MM.1S (cell line): Measurements from ENCODE around the gene NEGR1.

ENCODE experiments used
- DNase-seq: peaks from one replicate; pipeline ENCODE4 v3.0.0-alpha.2; 2015
- H2AFZ ChIP-seq: fragments of 300-600 bp; sonication (generic); 2 replicates; pipeline ENCODE4 v1.6.0; 2016; ENCODE audit warnings: antibody characterized with exemption, low read length
- H3F3A ChIP-seq: fragments of 300-600 bp; sonication (generic); 2 replicates; pipeline ENCODE4 v1.6.1; 2016; ENCODE audit warnings: mild to moderate bottlenecking, antibody characterized with exemption, low read length, moderate library complexity, mixed read lengths; ENCODE audit not compliant: insufficient read depth
- H3K27ac ChIP-seq: fragments of 300-600 bp; sonication (generic); 2 replicates; pipeline ENCODE4 v1.5.1; 2016; ENCODE audit warnings: mild to moderate bottlenecking, low read length
- H3K27me3 ChIP-seq: fragments of 300-600 bp; sonication (generic); replicated peaks from 2 replicates; pipeline ENCODE4 v1.6.0; 2016; ENCODE audit warnings: low read length; ENCODE audit not compliant: insufficient read depth
- H3K36me3 ChIP-seq: fragments of 300-600 bp; sonication (generic); replicated peaks from 2 replicates; pipeline ENCODE4 v1.6.1; 2016; ENCODE audit warnings: mild to moderate bottlenecking, low read length, mixed read lengths; ENCODE audit not compliant: insufficient read depth
- H3K4me1 ChIP-seq: fragments of 300-600 bp; sonication (generic); 2 replicates; pipeline ENCODE4 v1.6.1; 2016; ENCODE audit warnings: low read length, mixed read lengths
- H3K4me2 ChIP-seq: fragments of 300-600 bp; sonication (generic); 2 replicates; pipeline ENCODE4 v1.6.0; 2016; ENCODE audit warnings: low read depth, low read length
- H3K4me3 ChIP-seq: fragments of 300-600 bp; sonication (generic); 2 replicates; pipeline ENCODE4 v1.5.1; 2016; ENCODE audit warnings: low read length, mixed read lengths
- H3K79me2 ChIP-seq: fragments of 300-600 bp; sonication (generic); 2 replicates; pipeline ENCODE4 v1.6.1; 2016; ENCODE audit warnings: mixed run types, low read length, mixed read lengths
- H3K9ac ChIP-seq: fragments of 300-600 bp; sonication (generic); 2 replicates; pipeline ENCODE4 v1.6.1; 2016; ENCODE audit warnings: low read length, mixed read lengths
- H3K9me2 ChIP-seq: fragments of 300-600 bp; sonication (generic); replicated peaks from 2 replicates; pipeline ENCODE4 v1.6.1; 2016; ENCODE audit warnings: mild to moderate bottlenecking, low read length, mixed read lengths; ENCODE audit not compliant: insufficient read depth
- H3K9me3 ChIP-seq: fragments of 300-600 bp; sonication (generic); replicated peaks from 2 replicates; pipeline ENCODE4 v1.6.1; 2016; ENCODE audit warnings: mild to moderate bottlenecking, low read length, mixed read lengths; ENCODE audit not compliant: insufficient read depth
- H4K20me1 ChIP-seq: fragments of 300-600 bp; sonication (generic); 2 replicates; pipeline ENCODE4 v1.6.1; 2016; ENCODE audit warnings: mild to moderate bottlenecking, low read length, moderate library complexity, mixed read lengths; ENCODE audit not compliant: insufficient read depth
- CTCF ChIP-seq: fragments of 300-600 bp; sonication (generic); IDR thresholded peaks from 2 replicates; pipeline ENCODE4 v1.5.1; 2016; ENCODE audit warnings: antibody characterized with exemption, low read length, mixed read lengths
- EZH2 ChIP-seq: fragments of 300-600 bp; sonication (generic); optimal IDR thresholded peaks from 2 replicates; pipeline ENCODE3; 2017; ENCODE audit warnings: low read depth, mild to moderate bottlenecking, antibody characterized with exemption, low read length, mixed read lengths
- EZH2phosphoT487 ChIP-seq: fragments of 300-600 bp; sonication (generic); IDR thresholded peaks from 2 replicates; pipeline ENCODE4 v1.6.1; 2018; ENCODE audit warnings: antibody characterized with exemption, low read length

The NEGR1 gene

GRCh38 chr1:71566413-71566812 lies 715.9 kb downstream of the NEGR1 start:
- Histone ChIP-seq H3K36me3 (no peaks in the 10 kb centered on the region), H3K9me3 (no peaks in the 10 kb centered on the region), H3K9me2 (no peaks in the 10 kb centered on the region), H3K4me2 (no peak overlapping the region), H3K9ac (no peak overlapping the region), H4K20me1 (no peaks in the 10 kb centered on the region), H3K79me2 (no peaks in the 10 kb centered on the region), H3K4me3 (no peak overlapping the region), H2AFZ (no peak overlapping the region), H3K27ac (no peak overlapping the region), H3K27me3 (no peaks in the 10 kb centered on the region), H3F3A (no peaks in the 10 kb centered on the region), H3K4me1 (0 out of 2 replicates have a peak, but pooled peaks cover 4% of the 10 kb centered on the region)
- DNase-seq, result no peak
- no peak for TF ChIP-seq CTCF
- TF ChIP-seq EZH2, result no peak
- TF ChIP-seq EZH2phosphoT487, result no peak

GRCh38 chr1:71565831-71566230 lies 716.5 kb downstream of the NEGR1 start:
- no peaks in the 10 kb centered on the region for H3K9me3 ChIP-seq
- TF ChIP-seq EZH2, result no peak
- no peak for TF ChIP-seq CTCF
- no peak for TF ChIP-seq EZH2phosphoT487
- no peak overlapping the region for H3K4me3 ChIP-seq
- H3F3A ChIP-seq, result no peaks in the 10 kb centered on the region
- no peak overlapping the region for H3K4me2 ChIP-seq
- 0 out of 2 replicates have a peak, but pooled peaks cover 4% of the 10 kb centered on the region for H3K4me1 ChIP-seq
- no peaks in the 10 kb centered on the region for H4K20me1 ChIP-seq
- no peak overlapping the region for H3K9ac ChIP-seq
- no peaks in the 10 kb centered on the region for H3K9me2 ChIP-seq
- H3K79me2 ChIP-seq, result no peaks in the 10 kb centered on the region
- no peak overlapping the region for H2AFZ ChIP-seq
- DNase-seq, result no peak
- H3K27ac ChIP-seq, result no peak overlapping the region
- no peaks in the 10 kb centered on the region for H3K36me3 ChIP-seq
- H3K27me3 ChIP-seq, result no peaks in the 10 kb centered on the region

- Histone ChIP-seq H3F3A (no peaks in the 10 kb centered on the region), H3K36me3 (no peaks in the 10 kb centered on the region), H3K27ac (no peak overlapping the region), H3K4me1 (0 out of 2 replicates have a peak, but pooled peaks cover 4% of the 10 kb centered on the region), H2AFZ (no peak overlapping the region), H4K20me1 (no peaks in the 10 kb centered on the region), H3K9me3 (no peaks in the 10 kb centered on the region), H3K9ac (no peak overlapping the region), H3K27me3 (no peaks in the 10 kb centered on the region), H3K4me2 (no peak overlapping the region), H3K79me2 (no peaks in the 10 kb centered on the region), H3K4me3 (no peak overlapping the region), H3K9me2 (no peaks in the 10 kb centered on the region)
- TF ChIP-seq CTCF, result no peak
- no peak for TF ChIP-seq EZH2
- TF ChIP-seq EZH2phosphoT487, result no peak
- peak; percentile 41 for DNase-seq
Observed at GRCh38 chr1:71565262-71565661, 717.1 kb downstream of the NEGR1 start.
